IMR-90 (cell line): ENCODE measurements around the gene PLEKHG4.

Source experiments
- CEBPB ChIP-seq: IDR thresholded peaks from 2 replicates; pipeline ENCODE4 v1.6.1; 2012; ENCODE audit warnings: low read depth, low read length, improper control_type of control experiment
- MAFK ChIP-seq: IDR thresholded peaks from 2 replicates; pipeline ENCODE4 v1.6.1; 2012; ENCODE audit warnings: low read depth, low read length, improper control_type of control experiment
- MAZ ChIP-seq: IDR thresholded peaks from 2 replicates; pipeline ENCODE4 v1.6.1; 2012; ENCODE audit warnings: low read depth, mild to moderate bottlenecking, low read length, improper control_type of control experiment, moderate library complexity, borderline replicate concordance
- POLR2A ChIP-seq: IDR thresholded peaks from 2 replicates; pipeline ENCODE4 v1.6.1; 2012; ENCODE audit warnings: mild to moderate bottlenecking, low read depth, low read length
- RAD21 ChIP-seq: IDR thresholded peaks from 2 replicates; pipeline ENCODE4 v1.6.1; 2012; ENCODE audit warnings: low read length, improper control_type of control experiment
- TF ChIP-seq, protein P1 (sequence below): conservative IDR thresholded peaks from 2 replicates; pipeline ENCODE4 v1.5.1; 2012; ENCODE audit warnings: mild to moderate bottlenecking, low read depth, low read length, improper control_type of control experiment
- TF ChIP-seq, protein P2 (sequence below): fragments of 150-350 bp; IDR thresholded peaks from 2 replicates; pipeline ENCODE4 v1.6.1; 2017; ENCODE audit warnings: mild to moderate bottlenecking, antibody characterized with exemption, low read length, low read depth

DNA sequence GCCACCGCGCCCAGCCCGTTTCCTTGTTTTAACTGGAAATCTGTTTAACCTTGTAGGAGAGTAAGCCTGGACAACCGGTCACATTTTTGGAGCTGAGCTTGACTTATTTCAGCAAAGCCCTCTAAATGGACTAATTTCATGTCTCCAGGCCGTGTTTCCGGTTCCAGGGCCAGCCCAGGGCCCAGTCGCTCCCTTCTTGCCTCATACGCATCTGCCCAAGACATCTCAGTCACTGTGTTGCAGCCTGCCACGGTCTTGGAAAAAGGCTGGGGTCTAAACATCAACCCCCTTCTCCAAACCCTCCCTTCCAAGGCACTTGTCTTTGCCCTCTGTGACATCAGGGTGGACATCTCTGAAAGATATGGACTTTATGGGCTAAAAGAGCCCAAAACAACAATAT, 18.9 kb downstream of the PLEKHG4 start:
- TF ChIP-seq, protein P1, sequence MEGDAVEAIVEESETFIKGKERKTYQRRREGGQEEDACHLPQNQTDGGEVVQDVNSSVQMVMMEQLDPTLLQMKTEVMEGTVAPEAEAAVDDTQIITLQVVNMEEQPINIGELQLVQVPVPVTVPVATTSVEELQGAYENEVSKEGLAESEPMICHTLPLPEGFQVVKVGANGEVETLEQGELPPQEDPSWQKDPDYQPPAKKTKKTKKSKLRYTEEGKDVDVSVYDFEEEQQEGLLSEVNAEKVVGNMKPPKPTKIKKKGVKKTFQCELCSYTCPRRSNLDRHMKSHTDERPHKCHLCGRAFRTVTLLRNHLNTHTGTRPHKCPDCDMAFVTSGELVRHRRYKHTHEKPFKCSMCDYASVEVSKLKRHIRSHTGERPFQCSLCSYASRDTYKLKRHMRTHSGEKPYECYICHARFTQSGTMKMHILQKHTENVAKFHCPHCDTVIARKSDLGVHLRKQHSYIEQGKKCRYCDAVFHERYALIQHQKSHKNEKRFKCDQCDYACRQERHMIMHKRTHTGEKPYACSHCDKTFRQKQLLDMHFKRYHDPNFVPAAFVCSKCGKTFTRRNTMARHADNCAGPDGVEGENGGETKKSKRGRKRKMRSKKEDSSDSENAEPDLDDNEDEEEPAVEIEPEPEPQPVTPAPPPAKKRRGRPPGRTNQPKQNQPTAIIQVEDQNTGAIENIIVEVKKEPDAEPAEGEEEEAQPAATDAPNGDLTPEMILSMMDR: no peak
- TF ChIP-seq RAD21 (no peak), MAFK (no peak), POLR2A (no peak), CEBPB (no peak), MAZ (no peak)
- TF ChIP-seq, protein P2, sequence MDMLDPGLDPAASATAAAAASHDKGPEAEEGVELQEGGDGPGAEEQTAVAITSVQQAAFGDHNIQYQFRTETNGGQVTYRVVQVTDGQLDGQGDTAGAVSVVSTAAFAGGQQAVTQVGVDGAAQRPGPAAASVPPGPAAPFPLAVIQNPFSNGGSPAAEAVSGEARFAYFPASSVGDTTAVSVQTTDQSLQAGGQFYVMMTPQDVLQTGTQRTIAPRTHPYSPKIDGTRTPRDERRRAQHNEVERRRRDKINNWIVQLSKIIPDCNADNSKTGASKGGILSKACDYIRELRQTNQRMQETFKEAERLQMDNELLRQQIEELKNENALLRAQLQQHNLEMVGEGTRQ: no peak
